ENCODE measurements around the gene CRYL1.
A peak's percentile ranks its signal among the peaks of the same experiment; 100 is the strongest.

Gene CRYL1

GRCh38 chr13:20536992-20537391 lies 11.3 kb upstream of the CRYL1 start:
- DNase-seq = no peak
- intact Hi-C loops (cut with DNase I) = no loop called here

- no peak for DNase-seq
- intact Hi-C loops (cut with DNase I) = no loop called here
Measured at GRCh38 chr13:20534038-20534608, 8.5 kb upstream of the CRYL1 start.

GRCh38 chr13:20528452-20528851 lies 2.8 kb upstream of the CRYL1 start:
- intact Hi-C loops (cut with DNase I) = loop anchor here (5.0 kb wide), 1 partner anchor 174 kb away; the partner anchor contains the start of gene IL17D

GRCh38 chr13:20526664-20527063 lies 1.0 kb upstream of the CRYL1 start:
- intact Hi-C loops (cut with DNase I) = loop anchor here (5.0 kb wide), 1 partner anchor 176 kb away; the partner anchor contains the start of gene IL17D
- no peak for DNase-seq

More at GRCh38 chr13:20528452-20528851, 2.8 kb upstream of the CRYL1 start:
- DNase-seq = no peak

GRCh38 chr13:20525144-20525600 lies 485 bp downstream of the CRYL1 start:
- intact Hi-C loops (cut with DNase I) = loop anchor here (1.0 to 5.0 kb wide), 2 partner anchors 42 to 177 kb away; partner anchors contain the start of genes IFT88 and IL17D
- peak; percentile 27 to 87 (median 42) for DNase-seq

GRCh38 chr13:20521364-20522115 lies 4.1 kb downstream of the CRYL1 start:
- DNase-seq = no peak
- intact Hi-C loops (cut with DNase I) = no loop called here

GRCh38 chr13:20519875-20520274 lies 5.8 kb downstream of the CRYL1 start:
- intact Hi-C loops (cut with DNase I) = no loop called here

GRCh38 chr13:20518660-20519100 lies 7.0 kb downstream of the CRYL1 start:
- intact Hi-C loops (cut with DNase I) = no loop called here

More at GRCh38 chr13:20519875-20520274, 5.8 kb downstream of the CRYL1 start:
- DNase-seq = no peak

GRCh38 chr13:20514866-20515265 lies 10.8 kb downstream of the CRYL1 start:
- no peak for DNase-seq
- intact Hi-C loops (cut with DNase I) = no loop called here

More at GRCh38 chr13:20518660-20519100, 7.0 kb downstream of the CRYL1 start:
- peak in 1 of 10 donors; percentile 75 for DNase-seq

GRCh38 chr13:20513466-20513995 lies 12.1 kb downstream of the CRYL1 start:
- intact Hi-C loops (cut with DNase I) = no loop called here
- DNase-seq = no peak

- peak in 1 of 10 donors; percentile 73 for DNase-seq
- intact Hi-C loops (cut with DNase I) = no loop called here
Measured at GRCh38 chr13:20512042-20512683, 13.5 kb downstream of the CRYL1 start.

- no peak for DNase-seq
- intact Hi-C loops (cut with DNase I) = no loop called here
Measured at GRCh38 chr13:20506696-20507095, 19.0 kb downstream of the CRYL1 start.

- intact Hi-C loops (cut with DNase I) = no loop called here
Measured at GRCh38 chr13:20505405-20506366, 20.0 kb downstream of the CRYL1 start.

GRCh38 chr13:20503088-20504083 lies 22.3 kb downstream of the CRYL1 start:
- intact Hi-C loops (cut with DNase I) = no loop called here
- peak in 1 of 10 donors; percentile 78 for DNase-seq

More at GRCh38 chr13:20505405-20506366, 20.0 kb downstream of the CRYL1 start:
- no peak for DNase-seq

GRCh38 chr13:20501592-20501991 lies 24.1 kb downstream of the CRYL1 start:
- DNase-seq = no peak
- intact Hi-C loops (cut with DNase I) = no loop called here

GRCh38 chr13:20501120-20501519 lies 24.5 kb downstream of the CRYL1 start:
- intact Hi-C loops (cut with DNase I) = no loop called here
- DNase-seq = no peak

GRCh38 chr13:20499986-20500385 lies 25.7 kb downstream of the CRYL1 start:
- intact Hi-C loops (cut with DNase I) = no loop called here
- no peak for DNase-seq

GRCh38 chr13:20498659-20499058 lies 27.0 kb downstream of the CRYL1 start:
- DNase-seq = no peak
- intact Hi-C loops (cut with DNase I) = no loop called here

All from posterior cingulate gyrus (tissue), 11 donors.